K562 (cell line): ENCODE results near the gene PDZRN3. TPM values are rescaled to one million over a fixed set of nuclear protein-coding genes. Genes with fewer than 3 reads are reported as not detected.

ENCODE experiments used
- ATAC-seq: fragments of 200-7000 bp; cut with Tn5 transposase; 3 replicates; pipeline ENCODE4 v1.9.1; 2020; ENCODE audit warnings: moderate library complexity
- BruUV-seq: library from RNA; stranded (reverse); fragments of 400-500 nt; replicated peaks from 2 replicates; lab custom pipeline; 2021; lab: Mats Ljungman, UMichigan
- CTCF ChIA-PET: fragments of 300-600 bp; formaldehyde crosslinking; extraction: SDS; loops from one replicate; lab custom pipeline; 2021; ENCODE audit warnings: low intra/inter-chr PET ratio; lab: Yijun Ruan, JAX
- POLR2A ChIA-PET: fragments of 300-600, 350-650 bp; sonication (Branson Sonifier 250); formaldehyde crosslinking; extraction: SDS; loops from one replicate; lab custom pipeline; 2021; ENCODE audit warnings: antibody characterized with exemption, inconsistent platforms; lab: Yijun Ruan, JAX
- DNase-seq, 4 experiments: peaks; one replicate each; pipeline versions ENCODE4 v3.0.0 to v3.0.0-alpha.2; 2011 to 2018; ENCODE audit warnings: low spot score in 3 of 4, mixed read lengths in 3 of 4; ENCODE audit errors: extremely low read depth in 1 of 4
- FAIRE-seq: peaks from 2 replicates; lab custom pipeline; 2011; peaks lifted over from hg19 to GRCh38; lab: Jason Lieb, UNC
- H2AFZ ChIP-seq: 2 replicates; pipeline ENCODE4 v1.6.0; 2011; ENCODE audit warnings: low read depth, low read length, control low read depth, inconsistent platforms
- H3K27ac ChIP-seq: fragments of 200-600 bp; 3 replicates; pipeline ENCODE4 v1.8.0; 2011; ENCODE audit warnings: low read depth, mild to moderate bottlenecking, control low read depth, inconsistent platforms, low read length, moderate library complexity, mixed read lengths; ENCODE audit errors: extremely low read depth
- H3K27me3 ChIP-seq, 2 experiments: fragments of 300-600 bp in 1 of 2; 2 replicates in 1 of 2; 3 replicates in 1 of 2; pipeline versions ENCODE4 v1.6.0 to v1.8.0; 2011; ENCODE audit warnings: inconsistent platforms in 2 of 2, low read length in 2 of 2, mild to moderate bottlenecking in 1 of 2, mixed read lengths in 1 of 2, moderate library complexity in 1 of 2; ENCODE audit not compliant: control insufficient read depth in 2 of 2, insufficient read depth in 2 of 2
- H3K36me3 ChIP-seq: fragments of 300-600 bp; 3 replicates; pipeline ENCODE4 v1.8.0; 2011; ENCODE audit warnings: mild to moderate bottlenecking, low read length, inconsistent platforms; ENCODE audit not compliant: control insufficient read depth, insufficient read depth
- H3K4me1 ChIP-seq, 2 experiments: fragments of 200-600 bp in 1 of 2; replicated peaks in 1 of 2; 2 replicates in 1 of 2; 3 replicates in 1 of 2; pipeline versions ENCODE4 v1.5.1 to v1.8.0; 2011; ENCODE audit warnings: inconsistent platforms in 2 of 2, low read length in 2 of 2, mild to moderate bottlenecking in 1 of 2, mixed read lengths in 1 of 2, moderate library complexity in 1 of 2; ENCODE audit not compliant: control insufficient read depth in 2 of 2, insufficient read depth in 2 of 2
- H3K4me2 ChIP-seq: 2 replicates; pipeline ENCODE4 v1.6.1; 2011; ENCODE audit warnings: low read length, control low read depth, inconsistent platforms, mixed read lengths; ENCODE audit not compliant: insufficient read depth
- H3K4me3 ChIP-seq: fragments of 200-600 bp; sonication (generic), shearing (Covaris generic); 2 replicates; pipeline ENCODE4 v1.5.1; 2016; ENCODE audit warnings: control low read depth, inconsistent platforms
- H3K79me2 ChIP-seq: fragments of 200-600 bp; 3 replicates; pipeline ENCODE4 v1.8.0; 2011; ENCODE audit warnings: low read length, inconsistent platforms; ENCODE audit not compliant: control insufficient read depth, insufficient read depth
- H3K9ac ChIP-seq, 2 experiments: 2 replicates each; pipeline versions ENCODE4 v1.6.0 to v1.6.1; 2011; ENCODE audit warnings: low read depth in 2 of 2, low read length in 2 of 2, control low read depth in 1 of 2, inconsistent platforms in 1 of 2, mild to moderate bottlenecking in 1 of 2, mixed read lengths in 1 of 2; ENCODE audit not compliant: insufficient read depth in 1 of 2
- H3K9me1 ChIP-seq: one replicate; pipeline ENCODE4 v1.6.0; 2011; ENCODE audit warnings: inconsistent platforms, mild to moderate bottlenecking, low read length, moderate library complexity; ENCODE audit not compliant: control insufficient read depth, insufficient read depth
- H3K9me3 ChIP-seq: replicated peaks from 2 replicates; pipeline ENCODE4 v1.5.1; 2011; ENCODE audit warnings: low read depth, low read length, inconsistent platforms; ENCODE audit not compliant: control insufficient read depth, insufficient read depth
- H4K20me1 ChIP-seq: replicated peaks from 2 replicates; pipeline ENCODE4 v1.6.1; 2011; ENCODE audit warnings: low read length, inconsistent platforms, mixed read lengths; ENCODE audit not compliant: control insufficient read depth, insufficient read depth
- E2F6 ChIP-seq, 2 experiments: IDR thresholded peaks; 2 replicates each; pipeline ENCODE4 v1.6.1; 2011; ENCODE audit warnings: borderline replicate concordance in 1 of 2, control low read depth in 1 of 2, low read depth in 1 of 2, low read length in 1 of 2, mild to moderate bottlenecking in 1 of 2, mixed read lengths in 1 of 2, moderate library complexity in 1 of 2; ENCODE audit not compliant: insufficient read depth in 1 of 2, insufficient read length in 1 of 2, poor library complexity in 1 of 2, severe bottlenecking in 1 of 2; ENCODE audit errors: extremely low read depth in 1 of 2
- KLF1 ChIP-seq: fragments of 450-650 bp; IDR thresholded peaks from 2 replicates; pipeline ENCODE4 v1.6.1; 2016; ENCODE audit warnings: missing genetic modification characterization, missing compliant biosample characterization
- MTF1 ChIP-seq: fragments of 250-450 bp; sonication (Bioruptor Pico); IDR thresholded peaks from 2 replicates; pipeline ENCODE4 v1.9.0; 2021; ENCODE audit warnings: moderate library complexity, mild to moderate bottlenecking, inconsistent platforms, borderline replicate concordance
- RNF219 ChIP-seq: fragments of 250-450 bp; sonication (Bioruptor Pico); IDR thresholded peaks from 2 replicates; pipeline ENCODE4 v1.5.0; 2022; ENCODE audit warnings: mild to moderate bottlenecking
- SMARCA4 ChIP-seq: fragments of 450-650 bp; IDR thresholded peaks from 2 replicates; pipeline ENCODE4 v1.6.1; 2016
- TAF7 ChIP-seq: fragments of 450-650 bp; IDR thresholded peaks from 2 replicates; pipeline ENCODE4 v1.6.1; 2016; ENCODE audit warnings: missing genetic modification characterization, missing compliant biosample characterization
- ZBTB26 ChIP-seq: fragments of 450-650 bp; formaldehyde crosslinking; IDR thresholded peaks from 2 replicates; pipeline ENCODE4 v1.4.0; 2022; ENCODE audit warnings: missing genetic modification characterization
- ZNF318 ChIP-seq, 2 experiments: fragments of 450-650 bp; IDR thresholded peaks; 2 replicates each; pipeline ENCODE4 v1.6.1; 2016; ENCODE audit warnings: mild to moderate bottlenecking in 2 of 2, borderline replicate concordance in 1 of 2, low read depth in 1 of 2, moderate library complexity in 1 of 2
- ZNF445 ChIP-seq: fragments of 250-450 bp; sonication (Bioruptor Pico); IDR thresholded peaks from 2 replicates; pipeline ENCODE4 v1.4.0; 2020; ENCODE audit warnings: low read depth, mild to moderate bottlenecking, moderate library complexity
- WGBS: fragments of 100-300 bp; shearing (Covaris generic); methylation state at CpG from one replicate; pipeline ENCODE4 v1.1.6; 2016; ENCODE audit warnings: low coverage, mixed read lengths; ENCODE audit not compliant: insufficient coverage; ENCODE audit errors: missing lambda C conversion rate; 5-methylcytosine and 5-hydroxymethylcytosine counted together
- in situ Hi-C: fragments of 300-500 bp; cut with MboI; formaldehyde crosslinking; loops from 4 replicates; pipeline ENCODE4 v1.15.0; 2018; ENCODE audit warnings: inconsistent platforms, mixed read lengths
- intact Hi-C: fragments of 100-400 bp; cut with micrococcal nuclease; formaldehyde crosslinking; loops from 2 replicates; pipeline ENCODE4 v1.14.2; 2022
- polyA plus RNA-seq, 8 experiments: library from polyadenylated mRNA; depleted of rRNA in 4 of 8; stranded (reverse) in 5 of 8; unstranded in 3 of 8; fragments of >200 nt; fragmentation: Nextera tagmentation in 2 of 8; fragmentation: Illumina TruSeq in 1 of 8; extraction: Ambion mirVana in 2 of 8; extraction: Trizol in 1 of 8; gene quantifications; 2 replicates each; pipeline versions ENCODE4 v1.2.1 to v1.2.3, GENCODE V29; 2011 to 2014; ENCODE audit warnings: inconsistent platforms in 1 of 8, missing spikeins in 1 of 8
- total RNA-seq, 7 experiments: library from RNA; depleted of rRNA in 6 of 7; stranded (reverse); fragments of >200 nt in 6 of 7; fragmentation: Illumina TruSeq in 2 of 7; extraction: Trizol in 2 of 7; gene quantifications; 2 replicates each; pipeline versions ENCODE4 v1.2.1 to v1.2.3, GENCODE V29; 2011 to 2021; ENCODE audit warnings: low replicate concordance in 1 of 7

Gene PDZRN3
- total and polyA plus RNA-seq, 9 of the 15 experiments (the other 6 are each of a cell fraction or from before 2014, with no cell fraction given), result 0.16 TPM; not detected in 8

GRCh38 chr3:73435055-73435454 is 189.7 kb downstream of the PDZRN3 start:
- ATAC-seq (no peak), FAIRE-seq (no peak), DNase-seq (no peak)
- no TSS peak for BruUV-seq
- Histone ChIP-seq H3K27me3 (0 out of 5 replicates have a peak, but pooled peaks cover 0 to 1% of the 10 kb centered on the region in 2 experiments), H3K9ac (no peak overlapping the region), H3K9me1 (no peaks in the 10 kb centered on the region), H3K4me1 (no peaks in the 10 kb centered on the region), H2AFZ (no peak overlapping the region), H3K36me3 (no peaks in the 10 kb centered on the region), H4K20me1 (no peaks in the 10 kb centered on the region; the same call in 1 of the 2 replicates), H3K4me3 (no peak overlapping the region), H3K9me3 (no peaks in the 10 kb centered on the region), H3K4me2 (no peak overlapping the region), H3K27ac (no peak overlapping the region), H3K79me2 (no peaks in the 10 kb centered on the region)
- TF ChIP-seq SMARCA4 (no peak), KLF1 (no peak), MTF1 (no peak), ZNF445 (CRISPR knock-in tag) (no peak), E2F6 (IDR thresholded peaks at IDR 0.05; ENCODE audit: borderline replicate concordance in 1 of 2, extremely low read depth in 1 of 2, insufficient read depth in 1 of 2, insufficient read length in 1 of 2, low read depth in 1 of 2, low read length in 1 of 2, poor library complexity in 1 of 2, severe bottlenecking in 1 of 2) (no peak), RNF219 (CRISPR knock-in tag) (no peak), TAF7 (no peak), ZNF318 (IDR thresholded peaks at IDR 0.05; ENCODE audit: borderline replicate concordance in 1 of 2, low read depth in 1 of 2) (no peak), ZBTB26 (no peak)
- ChIA-PET POLR2A (no interaction called here), CTCF (interaction anchor here (0.7 kb wide), 1 partner anchor 303 kb away, joined by 4 read pairs; no protein-coding TSS in a partner anchor)
- intact Hi-C loops, result no loop called here
- in situ Hi-C loops, result no loop called here
- 2% methylated on average over 9 of the region's 11 CpGs for WGBS
